ENCODE results near the gene APCDD1L. TPM values are rescaled to one million over a fixed set of nuclear protein-coding genes. Genes with fewer than 3 reads are reported as not detected.
"Not testable (repeated sequence)": the region's sequence is repeated elsewhere in the genome, so short reads cannot be mapped to it uniquely, and the experiment has no call there.

The APCDD1L gene
- total RNA-seq, 1 donor from 2014 or later: 7.7 TPM

GRCh38 chr20:58446264-58446959 lies 68.8 kb downstream of the APCDD1L start:
- no peak for DNase-seq (ENCODE audit: low spot score)

- DNase-seq (ENCODE audit: low spot score): no peak
These were observed 70.4 kb downstream of the APCDD1L start for GRCh38 chr20:58444746-58445255.

- DNase-seq (ENCODE audit: low spot score): no peak
These were observed 73.5 kb downstream of the APCDD1L start for GRCh38 chr20:58441723-58442122.

- peak; percentile 90 for DNase-seq (ENCODE audit: low spot score)
These were observed 75.0 kb downstream of the APCDD1L start for GRCh38 chr20:58440021-58440767.

GRCh38 chr20:58438970-58439808 lies 76.0 kb downstream of the APCDD1L start:
- no peak for DNase-seq (ENCODE audit: low spot score)

GRCh38 chr20:58436868-58437645 lies 78.1 kb downstream of the APCDD1L start:
- no peak for DNase-seq (ENCODE audit: low spot score)

- no peak for DNase-seq (ENCODE audit: low spot score)
These were observed 80.0 kb downstream of the APCDD1L start for GRCh38 chr20:58435237-58435636.

- no peak for DNase-seq (ENCODE audit: low spot score)
These were observed 80.9 kb downstream of the APCDD1L start for GRCh38 chr20:58434326-58434725.

GRCh38 chr20:58433759-58434158 lies 81.4 kb downstream of the APCDD1L start:
- peak; percentile 50 for DNase-seq (ENCODE audit: low spot score)

GRCh38 chr20:58433029-58433647 lies 82.1 kb downstream of the APCDD1L start:
- DNase-seq (ENCODE audit: low spot score): no peak

GRCh38 chr20:58432186-58432954 lies 82.8 kb downstream of the APCDD1L start:
- DNase-seq (ENCODE audit: low spot score): peak; percentile 22

GRCh38 chr20:58431134-58431533 lies 84.1 kb downstream of the APCDD1L start:
- DNase-seq (ENCODE audit: low spot score): peak; percentile 52

- DNase-seq (ENCODE audit: low spot score): no peak
These were observed 85.9 kb downstream of the APCDD1L start for GRCh38 chr20:58429303-58429702.

GRCh38 chr20:58428364-58428763 lies 86.8 kb downstream of the APCDD1L start:
- DNase-seq (ENCODE audit: low spot score): no peak

- DNase-seq (ENCODE audit: low spot score): not testable (repeated sequence)
These were observed 87.6 kb downstream of the APCDD1L start for GRCh38 chr20:58427571-58427970.

GRCh38 chr20:58424218-58424969 lies 90.8 kb downstream of the APCDD1L start:
- DNase-seq (ENCODE audit: low spot score): no peak

GRCh38 chr20:58421497-58421850 lies 93.7 kb downstream of the APCDD1L start:
- no peak for DNase-seq (ENCODE audit: low spot score)

- peak; percentile 35 for DNase-seq (ENCODE audit: low spot score)
These were observed 94.3 kb downstream of the APCDD1L start for GRCh38 chr20:58420798-58421496.
